ENCODE measurements around the gene TOMM6.
A peak's percentile ranks its signal among the peaks of the same experiment; 100 is the strongest.
"Not testable (repeated sequence)": the region's sequence is repeated elsewhere in the genome, so short reads cannot be mapped to it uniquely, and the experiment has no call there.

The TOMM6 gene

GRCh38 chr6:41766043-41766664 is 21.3 kb upstream of the TOMM6 start:
- DNase-seq = not testable (repeated sequence)

DNA sequence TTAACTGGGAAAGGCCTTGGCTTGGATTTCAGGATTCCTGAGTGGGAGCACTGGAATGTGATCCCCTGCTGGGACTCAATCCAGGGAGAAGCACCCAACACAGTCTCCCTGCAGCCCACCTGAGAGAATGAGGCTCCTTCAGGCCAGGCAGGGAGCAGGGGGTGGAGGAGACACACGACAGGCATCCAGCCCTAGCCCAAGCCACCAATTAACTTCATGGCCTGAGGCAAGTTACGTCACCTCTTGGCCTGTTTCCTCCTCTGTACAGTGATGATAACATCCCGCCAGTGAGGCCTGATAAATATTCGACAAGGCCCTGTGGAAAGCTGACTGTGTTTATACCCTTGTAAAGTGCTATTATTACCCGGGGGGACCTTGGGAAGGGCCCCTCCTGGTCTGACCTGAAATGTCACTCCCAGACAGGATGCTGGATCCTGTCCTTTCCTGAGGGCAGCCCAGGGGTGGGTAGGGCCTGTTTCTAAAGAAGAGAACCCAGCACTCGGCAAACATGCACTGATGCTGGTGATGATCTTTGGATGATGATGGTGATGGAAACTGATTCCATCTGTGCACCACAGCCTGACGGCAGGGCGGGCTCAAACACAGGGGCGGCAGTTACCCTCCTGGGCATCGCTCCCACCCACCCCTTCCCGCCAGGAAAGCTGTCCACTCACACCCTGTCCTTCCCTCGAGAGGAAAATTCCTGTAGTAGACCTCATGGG is 20.2 kb upstream of the TOMM6 start:
- DNase-seq = peak; percentile 68

GRCh38 chr6:41768545-41769308 is 18.8 kb upstream of the TOMM6 start:
- no peak for DNase-seq

GRCh38 chr6:41769376-41769775 is 18.1 kb upstream of the TOMM6 start:
- no peak for DNase-seq

- DNase-seq = no peak
Observed at GRCh38 chr6:41770381-41771057, 17.0 kb upstream of the TOMM6 start.

GRCh38 chr6:41771058-41771983 is 16.2 kb upstream of the TOMM6 start:
- DNase-seq = no peak

DNA sequence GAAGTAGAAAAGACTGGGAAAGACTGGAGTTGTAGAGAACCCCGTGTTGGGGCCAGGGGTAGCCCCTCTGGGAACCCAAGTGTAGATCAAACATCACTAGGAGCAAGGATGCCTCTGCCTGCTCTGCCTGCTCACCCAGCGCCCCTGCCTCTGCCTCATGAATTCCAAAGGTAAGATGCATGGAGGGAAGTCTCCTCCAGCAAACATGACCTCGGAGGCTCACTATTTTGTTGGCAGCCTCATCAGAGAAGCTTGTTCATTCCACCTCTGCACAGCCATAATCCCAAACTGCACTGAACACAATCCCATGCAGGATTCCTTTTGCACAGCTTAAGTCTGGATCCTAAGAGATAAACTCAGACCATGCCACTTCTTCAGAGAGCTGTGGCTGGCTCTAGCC is 12.7 kb upstream of the TOMM6 start:
- DNase-seq = no peak

- no peak for DNase-seq
Observed at GRCh38 chr6:41775293-41775882, 12.1 kb upstream of the TOMM6 start.

DNA sequence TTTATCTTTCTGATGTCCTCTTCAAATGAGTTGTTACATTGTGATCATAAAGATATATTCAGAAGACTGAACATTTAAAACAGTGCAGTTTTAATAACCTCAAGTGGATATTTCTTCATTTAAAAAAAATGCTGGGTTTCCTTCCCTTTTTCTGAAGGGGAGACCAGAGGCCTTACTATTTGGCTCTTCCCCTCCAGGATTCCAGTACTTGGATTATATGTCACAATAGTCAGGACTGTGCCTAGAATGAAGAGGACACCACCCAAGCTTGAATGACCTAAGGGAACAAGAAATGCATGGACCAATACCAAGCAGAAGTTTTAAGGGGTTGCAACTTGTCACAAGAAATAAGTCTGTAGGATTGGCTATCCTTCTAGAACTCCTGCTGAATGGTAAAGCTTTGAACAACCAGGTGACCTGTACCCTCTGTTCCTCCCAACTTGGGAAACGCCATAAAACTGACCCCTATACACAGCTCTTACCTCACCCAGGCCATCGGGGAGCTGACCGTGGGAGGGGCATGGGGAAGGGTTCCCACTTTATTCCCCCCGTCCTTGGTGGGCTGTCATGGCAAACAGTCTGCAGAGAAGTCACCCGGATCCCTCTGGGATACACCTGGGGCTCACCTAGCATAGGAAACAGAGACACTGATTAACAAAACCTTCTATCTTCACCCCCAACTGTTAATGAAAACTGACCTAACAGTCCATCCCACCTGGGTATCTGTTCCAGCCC is 9.8 kb upstream of the TOMM6 start:
- no peak for DNase-seq

GRCh38 chr6:41778895-41779294 is 8.6 kb upstream of the TOMM6 start:
- no peak for DNase-seq

DNA sequence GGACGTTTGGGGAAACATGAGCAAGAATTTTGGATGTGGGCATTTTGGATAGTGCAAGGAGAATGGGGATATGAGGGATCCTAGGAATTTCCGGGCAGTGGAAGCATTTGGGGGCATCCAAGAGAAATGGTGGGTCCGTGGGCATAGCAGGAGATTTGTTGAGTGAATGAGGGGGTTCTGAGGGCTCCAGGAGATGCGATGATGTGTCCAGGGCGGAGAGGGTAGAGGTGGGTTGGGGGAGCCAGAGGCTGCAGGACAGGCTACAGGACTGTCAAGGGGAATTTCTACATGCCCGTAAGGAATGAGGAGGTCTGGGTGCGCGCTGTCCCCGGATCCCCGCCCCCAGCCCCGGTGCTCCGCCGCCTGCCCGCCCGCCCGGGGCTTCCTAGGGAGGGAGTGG is 8.2 kb upstream of the TOMM6 start:
- DNase-seq = no peak

- DNase-seq = peak; percentile 94
Observed at GRCh38 chr6:41779788-41780550, 7.5 kb upstream of the TOMM6 start, which contains the start of gene FRS3. Gene FRS3, minus strand, starts transcription at chr6:41779900. Its CDS starts 2,913 bp downstream, at chr6:41776987.

GRCh38 chr6:41780551-41781365 is 6.7 kb upstream of the TOMM6 start, which contains the start of gene PRICKLE4:
Gene PRICKLE4, plus strand, starts transcription at chr6:41780782. Its CDS starts 2,692 bp downstream, at chr6:41783474.
- DNase-seq = no peak

DNA sequence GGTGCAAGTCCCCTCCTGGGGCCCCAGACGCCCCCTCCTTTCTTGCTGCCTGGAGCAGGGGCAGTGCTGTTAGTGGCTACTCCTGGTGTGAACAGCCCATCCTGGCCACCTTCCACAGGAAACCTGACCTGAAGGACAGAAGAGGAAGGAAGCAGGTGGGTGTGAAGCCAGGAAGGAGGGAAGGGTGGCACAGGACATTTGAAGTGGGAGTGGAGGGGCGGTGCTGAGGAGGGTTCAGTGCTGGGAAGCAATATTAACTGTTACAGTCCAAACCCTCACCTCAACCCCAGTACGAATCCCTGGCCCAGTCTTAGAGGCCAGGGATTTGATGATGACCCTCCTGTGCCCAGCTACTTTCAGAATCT is 6.1 kb upstream of the TOMM6 start:
- DNase-seq = no peak

GRCh38 chr6:41783106-41783780 is 4.3 kb upstream of the TOMM6 start:
- DNase-seq = no peak

GRCh38 chr6:41784581-41785171 is 2.8 kb upstream of the TOMM6 start:
- DNase-seq = no peak

DNA sequence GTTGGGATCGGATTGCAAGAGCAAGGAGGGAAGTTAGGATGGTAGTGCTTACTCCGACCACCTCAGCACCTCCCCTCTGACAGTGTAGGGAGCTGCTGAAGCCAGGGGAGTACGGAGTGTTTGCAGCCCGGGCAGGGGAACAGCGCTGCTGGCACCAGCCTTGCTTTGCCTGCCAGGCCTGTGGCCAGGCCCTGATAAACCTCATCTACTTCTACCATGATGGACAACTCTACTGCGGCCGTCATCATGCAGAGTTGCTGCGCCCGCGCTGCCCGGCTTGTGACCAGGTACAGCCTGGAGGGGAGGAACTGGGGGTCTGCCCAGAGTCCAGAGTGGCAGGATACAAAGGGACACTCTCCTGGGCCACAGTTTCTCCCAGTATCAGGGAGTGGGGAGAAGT is 2.2 kb upstream of the TOMM6 start:
- no peak for DNase-seq
